ENCODE data around the gene CEMIP. TPM values are rescaled to one million over a fixed set of nuclear protein-coding genes. Genes with fewer than 3 reads are reported as not detected.

CEMIP gene
- polyA plus RNA-seq, 1 donor from 2014 or later, result not detected

DNA sequence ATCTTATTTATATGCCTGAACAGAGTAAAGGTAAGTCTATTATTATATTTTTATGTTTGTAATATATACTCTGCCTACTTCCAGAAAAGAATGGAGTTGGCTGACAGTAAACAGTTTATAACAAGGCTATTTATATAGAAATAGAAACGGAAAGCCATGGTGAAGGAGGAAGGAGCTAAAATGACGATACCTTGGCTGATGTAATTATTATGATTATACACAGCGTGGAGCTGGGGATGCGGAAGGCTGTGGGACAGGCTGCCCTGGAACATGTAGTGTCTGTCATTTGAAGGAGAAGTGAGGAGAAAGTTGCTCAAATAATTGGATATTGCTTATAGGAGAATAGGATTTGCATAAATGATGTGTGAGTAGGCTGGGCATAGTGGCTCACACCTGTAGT lies 37.8 kb downstream of the CEMIP start:
- Mint-ChIP-seq H3K36me3 (peaks cover 1% of the 10 kb centered on the region), H3K9me3 (peaks cover 0 to 3% (median 0%) of the 10 kb centered on the region in 3 donors), H3K27ac (no peak overlapping the region), H3K4me1 (peaks cover 0 to 2% (median 0%) of the 10 kb centered on the region in 3 donors), H3K4me3 (peak overlapping the region in 1 of 4 donors; percentile 6), H3K27me3 (peaks cover 11% of the 10 kb centered on the region)

DNA sequence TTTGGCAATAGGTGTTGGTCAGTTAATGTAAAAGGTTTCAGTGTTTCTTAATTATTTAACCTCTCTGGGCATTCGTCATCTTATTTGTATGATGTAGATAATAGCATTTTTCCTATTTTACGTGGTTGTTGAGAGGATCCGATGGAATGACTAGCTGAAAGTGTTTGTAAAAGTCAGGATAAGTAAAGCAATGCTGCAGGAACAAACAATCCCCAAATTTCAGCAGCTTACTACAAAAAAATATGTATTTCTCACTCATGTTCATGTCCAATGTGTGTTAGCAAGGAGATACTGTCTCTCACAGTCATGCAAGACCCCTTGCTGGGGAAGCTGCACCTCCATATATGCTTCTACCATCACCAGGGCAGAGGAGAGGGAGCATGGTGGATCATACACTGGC lies 38.7 kb downstream of the CEMIP start:
- no peak overlapping the region for H3K27ac Mint-ChIP-seq
- H3K4me3 Mint-ChIP-seq, result no peak overlapping the region
- H3K9me3 Mint-ChIP-seq, result peaks cover 0 to 3% (median 0%) of the 10 kb centered on the region in 3 donors
- peaks cover 1% of the 10 kb centered on the region for H3K36me3 Mint-ChIP-seq
- peaks cover 15% of the 10 kb centered on the region for H3K27me3 Mint-ChIP-seq
- peaks cover 0 to 2% (median 0%) of the 10 kb centered on the region in 3 donors for H3K4me1 Mint-ChIP-seq

DNA sequence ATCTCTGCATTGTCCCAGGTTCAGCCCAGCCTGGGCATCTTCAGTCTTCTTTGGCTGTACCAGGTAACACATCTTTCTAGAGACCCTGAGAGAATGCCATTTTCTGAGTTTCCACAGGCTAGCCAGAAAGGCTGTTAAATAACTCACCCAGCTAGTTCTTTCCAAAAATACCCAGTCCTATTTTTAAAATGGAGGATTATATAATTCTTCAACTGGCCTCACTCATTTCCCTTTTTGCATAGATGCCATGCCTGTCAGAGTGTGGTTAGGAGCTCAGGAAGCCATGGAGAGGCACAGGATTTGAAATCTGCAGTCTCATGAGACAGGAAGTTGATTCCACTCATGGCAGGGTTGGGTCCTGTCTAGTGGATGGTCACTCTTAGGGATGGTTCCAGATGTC lies 39.8 kb downstream of the CEMIP start:
- H3K9me3 Mint-ChIP-seq, result peaks cover 0 to 3% (median 0%) of the 10 kb centered on the region in 3 donors
- peaks cover 0 to 4% (median 0%) of the 10 kb centered on the region in 3 donors for H3K4me1 Mint-ChIP-seq
- H3K27ac Mint-ChIP-seq, result no peak overlapping the region
- no peak overlapping the region for H3K4me3 Mint-ChIP-seq
- H3K27me3 Mint-ChIP-seq, result peaks cover 16% of the 10 kb centered on the region
- peaks cover 1% of the 10 kb centered on the region for H3K36me3 Mint-ChIP-seq

DNA sequence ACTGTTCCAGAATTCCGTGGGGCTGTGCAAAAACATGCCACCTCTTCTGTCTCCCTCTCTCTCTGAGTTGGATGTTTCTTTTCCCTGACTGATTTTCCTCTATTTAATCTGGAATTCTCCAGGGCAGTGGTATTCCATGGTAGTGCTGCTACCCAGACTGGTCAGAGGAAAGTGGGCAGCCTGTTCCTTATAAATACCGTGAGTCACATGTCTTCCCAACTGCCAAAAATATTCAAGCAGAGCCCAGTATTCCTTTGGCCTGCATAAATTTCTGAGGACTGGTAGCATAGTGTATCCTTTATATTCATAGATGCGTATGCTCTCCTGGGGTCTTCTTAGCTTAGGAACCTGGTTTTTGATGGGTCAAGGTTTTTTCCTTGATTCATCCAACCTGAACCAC lies 40.9 kb downstream of the CEMIP start:
- peaks cover 16% of the 10 kb centered on the region for H3K27me3 Mint-ChIP-seq
- H3K36me3 Mint-ChIP-seq, result peaks cover 1% of the 10 kb centered on the region
- peaks cover 0 to 3% (median 0%) of the 10 kb centered on the region in 3 donors for H3K9me3 Mint-ChIP-seq
- H3K4me3 Mint-ChIP-seq, result no peak overlapping the region
- no peak overlapping the region for H3K27ac Mint-ChIP-seq
- peaks cover 0 to 4% (median 0%) of the 10 kb centered on the region in 3 donors for H3K4me1 Mint-ChIP-seq

DNA sequence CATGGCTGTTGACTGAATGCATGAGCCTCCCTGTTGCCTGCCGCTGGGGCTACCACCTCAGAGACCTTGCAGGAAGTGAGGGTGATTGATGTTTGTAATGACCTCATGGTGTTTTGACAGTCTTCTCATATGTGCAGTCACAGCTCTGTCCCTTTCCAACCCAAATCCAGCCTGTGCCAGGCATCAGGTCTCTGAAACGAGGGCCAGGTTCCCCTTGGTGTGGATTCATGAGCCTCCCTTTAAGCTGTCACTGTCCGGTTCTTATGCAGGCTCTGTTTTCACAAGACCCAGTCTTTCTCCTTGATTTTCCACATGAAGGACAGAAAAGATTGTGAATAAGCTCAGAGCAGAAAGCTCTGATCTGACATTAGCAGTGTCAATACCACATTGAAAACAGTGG lies 43.1 kb downstream of the CEMIP start:
- peaks cover 1% of the 10 kb centered on the region for H3K36me3 Mint-ChIP-seq
- H3K27ac Mint-ChIP-seq, result no peak overlapping the region
- H3K4me3 Mint-ChIP-seq, result no peak overlapping the region
- peaks cover 16% of the 10 kb centered on the region for H3K27me3 Mint-ChIP-seq
- H3K4me1 Mint-ChIP-seq, result peaks cover 0 to 4% (median 0%) of the 10 kb centered on the region in 3 donors
- H3K9me3 Mint-ChIP-seq, result no peaks in the 10 kb centered on the region

DNA sequence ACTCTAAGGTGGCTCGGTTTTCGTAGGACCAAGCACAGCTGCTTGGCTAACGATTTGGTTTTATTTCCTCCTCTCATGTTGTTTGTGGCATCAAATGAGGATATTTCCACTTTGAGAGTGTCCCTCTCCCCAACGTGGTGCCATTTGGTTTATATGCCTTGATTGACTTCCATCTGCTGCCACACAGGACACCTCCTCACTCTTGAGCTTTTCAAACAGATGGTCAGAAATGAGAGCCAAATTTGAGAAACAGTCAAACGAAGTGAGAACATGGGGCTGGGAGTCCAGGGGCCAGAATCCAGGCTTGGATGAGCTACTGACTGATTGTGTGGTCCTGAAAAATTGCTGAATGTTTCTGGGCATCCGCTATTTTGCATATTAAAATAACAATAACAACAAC lies 43.5 kb downstream of the CEMIP start:
- no peak overlapping the region for H3K4me3 Mint-ChIP-seq
- H3K27me3 Mint-ChIP-seq, result peaks cover 16% of the 10 kb centered on the region
- H3K36me3 Mint-ChIP-seq, result peaks cover 1% of the 10 kb centered on the region
- H3K4me1 Mint-ChIP-seq, result peaks cover 0 to 2% (median 0%) of the 10 kb centered on the region in 3 donors
- no peaks in the 10 kb centered on the region for H3K9me3 Mint-ChIP-seq
- H3K27ac Mint-ChIP-seq, result no peak overlapping the region

DNA sequence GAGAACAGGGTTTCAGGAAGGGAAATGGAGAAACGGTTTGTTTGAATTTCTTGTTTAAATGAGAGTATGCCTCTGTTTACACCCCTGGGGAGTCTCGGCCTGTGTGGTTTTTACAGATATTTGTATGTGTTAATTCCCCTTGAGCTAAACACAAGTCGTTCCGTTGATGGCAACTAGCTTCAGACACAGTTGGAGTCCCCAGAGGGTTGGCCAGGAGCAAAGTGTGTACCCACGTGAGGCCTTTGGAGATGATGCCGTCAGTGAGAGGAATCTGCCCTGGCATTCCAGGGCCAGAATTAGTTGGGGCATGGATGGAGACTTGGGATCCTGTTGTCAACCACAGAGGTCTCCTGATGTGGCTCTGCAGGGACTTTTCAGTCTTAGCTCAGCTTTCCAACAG lies 44.0 kb downstream of the CEMIP start:
- Mint-ChIP-seq H3K27ac (no peak overlapping the region), H3K4me1 (peaks cover 0 to 2% (median 0%) of the 10 kb centered on the region in 3 donors), H3K9me3 (no peaks in the 10 kb centered on the region), H3K4me3 (no peak overlapping the region), H3K27me3 (peaks cover 16% of the 10 kb centered on the region), H3K36me3 (peaks cover 1% of the 10 kb centered on the region)

DNA sequence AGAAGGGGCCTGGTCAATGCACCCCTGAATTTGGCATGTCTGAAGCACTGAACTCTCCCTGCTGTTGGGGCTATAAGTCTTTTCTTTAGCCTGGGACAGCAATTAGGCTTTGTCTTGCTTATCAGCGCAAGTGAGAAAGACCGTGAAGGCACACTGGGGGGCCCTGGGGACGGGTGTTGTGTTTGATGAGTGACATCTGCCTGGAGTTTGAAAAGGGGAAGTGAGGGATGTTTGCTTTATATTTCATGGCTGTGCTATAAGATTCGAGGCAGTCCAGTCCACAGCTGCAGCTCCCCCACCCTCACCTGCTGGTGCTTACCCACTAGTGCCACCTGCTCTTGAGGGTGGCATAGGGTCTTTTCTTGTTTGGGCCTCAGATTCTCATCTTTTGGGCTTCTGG lies 44.8 kb downstream of the CEMIP start:
- peaks cover 16% of the 10 kb centered on the region for H3K27me3 Mint-ChIP-seq
- no peaks in the 10 kb centered on the region for H3K9me3 Mint-ChIP-seq
- peaks cover 1% of the 10 kb centered on the region for H3K36me3 Mint-ChIP-seq

DNA sequence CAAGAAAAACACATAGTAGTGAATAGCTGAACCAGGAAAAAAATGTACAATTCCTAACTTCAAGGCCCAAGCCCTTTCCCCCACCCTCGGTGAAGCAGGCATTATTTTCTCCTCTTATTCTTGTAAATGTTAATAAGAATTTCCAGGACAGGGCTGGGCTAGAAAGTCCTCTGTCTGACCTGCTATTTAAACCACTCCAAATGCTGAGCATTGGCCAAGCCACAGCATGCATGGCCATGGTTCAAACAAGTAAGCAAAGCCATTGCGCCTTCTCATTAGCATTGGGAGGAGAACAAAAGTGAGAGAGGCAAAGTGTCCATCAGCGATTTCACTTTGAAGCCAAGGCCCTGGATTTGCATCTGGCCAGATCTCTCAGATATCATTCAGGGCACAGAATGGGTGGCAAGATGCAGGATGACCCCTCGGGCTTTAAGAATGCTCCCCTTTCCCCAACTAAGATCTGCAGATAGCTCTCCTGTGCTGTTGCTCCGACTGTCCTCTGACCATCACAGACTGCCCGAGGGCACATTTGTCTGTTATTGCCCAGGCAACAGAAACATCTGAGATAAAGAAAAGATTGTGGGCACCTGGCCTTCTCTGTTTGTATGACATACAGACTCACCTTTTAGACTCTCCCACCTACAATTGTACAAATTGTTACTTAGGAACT lies 46.3 kb downstream of the CEMIP start:
- H3K9me3 Mint-ChIP-seq, result no peaks in the 10 kb centered on the region
- H3K4me3 Mint-ChIP-seq, result no peak overlapping the region
- H3K27ac Mint-ChIP-seq, result no peak overlapping the region
- peaks cover 0 to 2% (median 0%) of the 10 kb centered on the region in 3 donors for H3K4me1 Mint-ChIP-seq
- H3K36me3 Mint-ChIP-seq, result peaks cover 1% of the 10 kb centered on the region
- H3K27me3 Mint-ChIP-seq, result peaks cover 13% of the 10 kb centered on the region

More for the DNA sequence above, 44.8 kb downstream of the CEMIP start:
- H3K27ac Mint-ChIP-seq, result no peak overlapping the region
- peaks cover 0 to 2% (median 0%) of the 10 kb centered on the region in 3 donors for H3K4me1 Mint-ChIP-seq
- H3K4me3 Mint-ChIP-seq, result no peak overlapping the region

DNA sequence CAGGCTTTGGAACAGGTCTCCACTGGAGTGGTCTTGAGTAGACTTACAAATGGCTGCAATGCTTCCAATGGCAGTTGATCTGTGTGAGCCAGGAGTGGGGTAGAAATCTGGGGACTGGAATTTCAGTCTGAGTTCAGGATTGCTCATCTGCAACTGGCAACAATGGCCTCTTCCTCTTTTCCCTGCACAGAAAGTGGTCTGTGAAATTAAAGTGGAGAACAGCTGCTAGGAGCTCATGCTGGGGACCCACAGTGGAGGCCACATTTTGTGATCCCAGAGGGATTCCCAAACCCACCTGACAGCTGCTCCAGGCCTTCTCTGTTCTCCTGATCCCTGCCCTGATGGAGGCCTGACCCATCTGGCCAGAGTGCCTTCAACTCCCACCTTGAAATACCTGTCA lies 49.6 kb downstream of the CEMIP start:
- Mint-ChIP-seq H3K27ac (no peak overlapping the region), H3K36me3 (no peaks in the 10 kb centered on the region), H3K4me3 (no peak overlapping the region), H3K4me1 (peaks cover 0 to 4% (median 0%) of the 10 kb centered on the region in 3 donors), H3K9me3 (no peaks in the 10 kb centered on the region), H3K27me3 (no peaks in the 10 kb centered on the region)

DNA sequence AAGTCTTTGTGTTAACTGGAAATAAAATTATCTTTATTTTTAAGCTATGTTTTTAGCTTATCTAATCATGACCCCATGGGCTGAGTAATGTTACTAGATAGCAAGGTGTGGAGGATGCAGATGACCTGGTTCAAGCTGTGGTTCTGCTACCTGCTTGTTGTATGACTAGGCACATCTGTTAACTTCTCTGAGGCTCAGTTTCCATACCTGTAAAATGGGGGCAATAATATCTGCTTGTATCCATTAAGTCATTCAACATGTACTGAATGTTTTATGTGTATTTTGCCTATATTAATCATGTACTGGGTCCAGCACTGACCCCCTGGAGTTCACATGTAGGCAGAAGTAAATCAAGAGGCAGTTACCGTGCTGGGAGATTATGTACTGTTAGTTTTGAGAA lies 51.5 kb downstream of the CEMIP start:
- no peaks in the 10 kb centered on the region for H3K27me3 Mint-ChIP-seq
- peaks cover 0 to 2% (median 0%) of the 10 kb centered on the region in 3 donors for H3K4me1 Mint-ChIP-seq
- H3K9me3 Mint-ChIP-seq, result no peaks in the 10 kb centered on the region
- H3K4me3 Mint-ChIP-seq, result no peak overlapping the region
- H3K36me3 Mint-ChIP-seq, result no peaks in the 10 kb centered on the region
- H3K27ac Mint-ChIP-seq, result no peak overlapping the region

DNA sequence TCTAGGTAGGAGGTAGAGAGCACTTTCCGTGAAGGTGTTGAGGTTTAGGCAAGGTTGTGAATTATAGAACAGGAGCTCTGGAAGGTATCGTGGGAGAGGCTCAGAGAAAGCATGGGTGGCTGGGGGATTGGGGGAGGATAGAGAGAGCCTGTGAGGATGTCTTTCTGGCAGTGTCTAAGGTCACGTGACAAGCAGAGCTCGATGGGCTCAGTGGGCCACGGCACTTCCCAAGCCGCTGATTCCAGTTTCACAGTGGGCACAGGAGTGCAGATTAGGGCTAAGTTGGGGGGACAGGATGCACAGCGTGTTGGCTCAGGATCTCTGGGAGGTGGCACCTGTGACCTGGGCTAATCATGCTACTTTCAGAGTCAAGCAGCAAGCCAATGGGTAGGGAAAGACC lies 52.0 kb downstream of the CEMIP start:
- H3K27me3 Mint-ChIP-seq, result no peaks in the 10 kb centered on the region
- H3K36me3 Mint-ChIP-seq, result no peaks in the 10 kb centered on the region
- no peak overlapping the region for H3K4me3 Mint-ChIP-seq
- peaks cover 0 to 2% (median 0%) of the 10 kb centered on the region in 3 donors for H3K4me1 Mint-ChIP-seq
- no peaks in the 10 kb centered on the region for H3K9me3 Mint-ChIP-seq
- no peak overlapping the region for H3K27ac Mint-ChIP-seq

DNA sequence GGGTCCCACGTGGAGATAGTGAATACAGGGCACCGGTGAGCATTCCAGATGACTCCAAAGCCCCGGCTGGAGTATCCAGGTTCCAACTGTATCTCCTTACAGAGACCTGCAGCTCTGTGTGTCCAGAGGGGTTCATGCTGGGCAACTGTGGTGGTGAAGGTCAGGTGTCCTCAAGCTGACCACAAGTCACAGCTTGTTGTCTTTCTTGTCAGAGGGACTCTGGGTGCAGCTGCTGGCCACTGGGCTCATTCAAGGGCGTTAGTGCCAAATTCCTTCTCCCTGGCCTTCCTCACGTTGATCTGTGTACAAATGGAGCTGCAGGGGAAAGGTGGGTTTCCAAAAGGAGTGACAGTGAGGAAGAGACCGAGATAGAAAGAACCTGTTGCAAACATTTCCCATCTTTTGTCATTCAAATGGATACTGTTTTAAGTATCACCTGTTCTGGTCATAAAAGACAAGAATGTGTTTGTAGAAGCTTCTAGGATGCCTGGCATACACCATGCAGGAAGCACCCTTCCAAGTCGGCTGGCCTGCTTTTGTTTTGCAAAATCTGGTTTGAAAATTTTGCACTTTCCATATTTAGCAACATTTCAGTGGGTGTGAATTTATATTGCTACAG lies 52.5 kb downstream of the CEMIP start:
- H3K4me1 Mint-ChIP-seq, result peaks cover 0 to 2% (median 0%) of the 10 kb centered on the region in 3 donors
- no peak overlapping the region for H3K27ac Mint-ChIP-seq
- no peaks in the 10 kb centered on the region for H3K36me3 Mint-ChIP-seq
- H3K4me3 Mint-ChIP-seq, result no peak overlapping the region
- H3K27me3 Mint-ChIP-seq, result no peaks in the 10 kb centered on the region
- no peaks in the 10 kb centered on the region for H3K9me3 Mint-ChIP-seq

DNA sequence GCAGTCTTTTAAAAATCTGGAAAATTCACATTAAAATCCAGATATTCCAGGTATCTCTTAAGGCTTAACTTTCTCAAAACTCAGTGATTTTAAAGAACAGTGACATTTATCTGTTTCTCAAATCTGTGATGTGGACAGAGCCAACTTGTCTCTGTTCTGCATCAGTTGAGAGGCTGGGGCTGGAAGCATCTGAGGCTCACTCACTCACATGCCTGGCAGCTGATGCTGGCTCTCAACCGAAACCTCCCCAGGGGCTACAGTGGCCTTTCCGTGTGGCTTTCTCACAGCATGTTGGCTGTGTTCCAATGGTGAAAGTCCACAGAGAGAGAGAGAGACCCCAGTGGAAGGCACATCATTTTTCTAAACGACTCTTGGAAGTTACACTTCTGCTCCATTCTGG lies 53.5 kb downstream of the CEMIP start:
- Mint-ChIP-seq H3K36me3 (no peaks in the 10 kb centered on the region), H3K4me1 (peaks cover 0 to 2% (median 0%) of the 10 kb centered on the region in 3 donors), H3K4me3 (no peak overlapping the region), H3K27me3 (no peaks in the 10 kb centered on the region), H3K9me3 (no peaks in the 10 kb centered on the region), H3K27ac (no peak overlapping the region)

DNA sequence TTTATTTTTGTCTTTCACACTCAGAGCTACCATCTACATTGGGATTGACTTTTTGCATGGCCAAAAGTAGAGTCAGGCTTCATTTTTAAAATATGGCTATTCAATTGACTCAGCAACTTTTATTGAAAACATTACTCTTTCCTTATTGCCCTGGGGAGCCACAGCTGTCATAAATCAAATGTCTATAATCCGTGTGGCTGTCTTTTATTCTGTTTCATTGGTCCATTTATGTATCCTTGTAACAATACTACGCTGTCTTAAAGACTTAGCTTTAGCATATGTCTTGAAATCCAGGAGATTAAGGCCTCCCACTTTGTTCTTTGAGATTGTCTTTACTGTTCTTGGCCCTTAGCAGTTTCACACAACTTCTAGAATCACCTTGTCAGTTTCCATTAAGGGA lies 55.2 kb downstream of the CEMIP start:
- Mint-ChIP-seq H3K9me3 (no peaks in the 10 kb centered on the region), H3K4me3 (no peak overlapping the region), H3K27me3 (peaks cover 10% of the 10 kb centered on the region), H3K4me1 (peaks cover 0 to 2% (median 0%) of the 10 kb centered on the region in 3 donors), H3K27ac (no peak overlapping the region), H3K36me3 (no peaks in the 10 kb centered on the region)

DNA sequence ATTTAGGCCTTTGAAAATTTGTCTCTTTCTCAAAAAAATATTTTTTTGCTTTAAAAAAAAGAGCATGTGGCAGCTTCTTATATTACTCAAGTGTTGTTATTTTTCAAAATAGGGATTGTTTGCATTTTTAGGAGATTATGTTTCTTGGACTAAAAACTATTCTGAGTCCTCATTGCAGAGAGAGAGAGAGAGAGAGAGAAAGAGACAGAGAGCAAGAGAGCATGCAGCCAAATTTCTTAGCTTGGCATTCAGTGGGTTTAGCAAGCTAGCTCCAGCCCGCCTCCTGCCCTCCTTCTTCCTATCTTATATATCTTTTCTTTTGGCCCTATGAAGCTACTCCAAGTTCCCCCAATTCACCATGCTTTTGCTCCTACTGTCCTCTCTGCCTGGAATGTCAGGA lies 55.7 kb downstream of the CEMIP start:
- no peak overlapping the region for H3K27ac Mint-ChIP-seq
- H3K4me1 Mint-ChIP-seq, result peaks cover 0 to 2% (median 0%) of the 10 kb centered on the region in 3 donors
- H3K36me3 Mint-ChIP-seq, result no peaks in the 10 kb centered on the region
- no peaks in the 10 kb centered on the region for H3K9me3 Mint-ChIP-seq
- H3K4me3 Mint-ChIP-seq, result no peak overlapping the region
- H3K27me3 Mint-ChIP-seq, result peaks cover 12% of the 10 kb centered on the region

Data from IgD-negative memory B cell (primary cell).